Activated B cell treated with CpG ODN at 0.5 μM for 24 hours (primary cell): ENCODE measurements around the gene MRPL48. TPM values are rescaled to one million over a fixed set of nuclear protein-coding genes. Genes with fewer than 3 reads are reported as not detected.

Experiments
- ATAC-seq: fragments of 200-7000 bp; cut with Tn5 transposase; one replicate; pipeline ENCODE4 v1.10.0; 2021; ENCODE audit warnings: low read depth, mild to moderate bottlenecking, moderate library complexity
- CTCF ChIA-PET: fragments of 350-600 bp; sonication (Branson Sonifier 250); formaldehyde crosslinking; loops from one replicate; lab custom pipeline; 2021; ENCODE audit warnings: antibody characterized with exemption; lab: Charles Lee
- POLR2A ChIA-PET: fragments of 350-600 bp; sonication (Branson Sonifier 250); formaldehyde crosslinking; loops from one replicate; lab custom pipeline; 2021; ENCODE audit warnings: antibody characterized with exemption; lab: Charles Lee
- DNase-seq: peaks from one replicate; pipeline ENCODE4 v3.0.0; 2022
- H3K27ac Mint-ChIP-seq: one replicate; pipeline ENCODE4 v1.8.0; 2020; ENCODE audit warnings: mixed read lengths
- H3K27me3 Mint-ChIP-seq: one replicate; pipeline ENCODE4 v1.8.0; 2021; ENCODE audit warnings: mixed read lengths
- H3K36me3 Mint-ChIP-seq: one replicate; pipeline ENCODE4 v1.8.0; 2021; ENCODE audit warnings: low read depth, mixed read lengths
- H3K4me1 Mint-ChIP-seq: one replicate; pipeline ENCODE4 v1.8.0; 2021; ENCODE audit warnings: mixed read lengths
- H3K4me3 Mint-ChIP-seq: one replicate; pipeline ENCODE4 v1.8.0; 2020; ENCODE audit warnings: mild to moderate bottlenecking, mixed read lengths
- H3K9me3 Mint-ChIP-seq: one replicate; pipeline ENCODE4 v1.8.0; 2020; ENCODE audit warnings: mixed read lengths
- intact Hi-C: fragments of 100-400 bp; cut with micrococcal nuclease; formaldehyde crosslinking; loops from one replicate; pipeline ENCODE4 v1.15.1; 2024
- total RNA-seq: library from RNA; stranded (reverse); gene quantifications from 2 replicates; pipeline ENCODE4 v1.2.3, GENCODE V29; 2022
- TF ChIP-seq, protein P1 (sequence below): fragments of 200-600 bp; IDR thresholded peaks from one replicate; pipeline ENCODE4 v1.8.0; 2022; ENCODE audit warnings: antibody characterized with exemption, mild to moderate bottlenecking

The MRPL48 gene
- total RNA-seq, 1 donor from 2014 or later = 38.3 TPM

DNA sequence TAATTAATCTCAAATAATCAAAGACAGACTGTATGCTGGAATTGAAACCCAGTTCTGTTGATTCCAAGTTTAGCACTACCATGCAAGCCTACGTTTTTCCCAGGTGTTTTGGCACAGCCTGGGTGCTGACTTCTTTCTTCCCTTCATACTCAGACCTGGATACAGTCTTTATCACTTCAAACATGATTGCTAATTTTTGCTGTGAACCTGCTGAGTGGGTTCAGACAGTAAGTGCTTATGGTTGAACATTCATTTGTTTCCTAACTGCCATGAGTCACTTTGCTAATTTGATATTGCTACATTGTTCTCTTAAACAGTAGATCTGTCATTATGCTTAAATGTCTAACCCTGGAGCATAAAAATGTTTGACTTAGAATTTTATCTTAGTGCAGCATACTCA, 101.3 kb downstream of the MRPL48 start:
- intact Hi-C loops = no loop called here
- ATAC-seq = no peak
- no peaks in the 10 kb centered on the region for H3K27me3 Mint-ChIP-seq
- no peak for DNase-seq
- H3K9me3 Mint-ChIP-seq = no peaks in the 10 kb centered on the region
- H3K4me1 Mint-ChIP-seq = no peaks in the 10 kb centered on the region
- POLR2A ChIA-PET = no interaction called here
- H3K27ac Mint-ChIP-seq = no peak overlapping the region
- no peak overlapping the region for H3K4me3 Mint-ChIP-seq
- peaks cover 47% of the 10 kb centered on the region for H3K36me3 Mint-ChIP-seq
- TF ChIP-seq, protein P1, sequence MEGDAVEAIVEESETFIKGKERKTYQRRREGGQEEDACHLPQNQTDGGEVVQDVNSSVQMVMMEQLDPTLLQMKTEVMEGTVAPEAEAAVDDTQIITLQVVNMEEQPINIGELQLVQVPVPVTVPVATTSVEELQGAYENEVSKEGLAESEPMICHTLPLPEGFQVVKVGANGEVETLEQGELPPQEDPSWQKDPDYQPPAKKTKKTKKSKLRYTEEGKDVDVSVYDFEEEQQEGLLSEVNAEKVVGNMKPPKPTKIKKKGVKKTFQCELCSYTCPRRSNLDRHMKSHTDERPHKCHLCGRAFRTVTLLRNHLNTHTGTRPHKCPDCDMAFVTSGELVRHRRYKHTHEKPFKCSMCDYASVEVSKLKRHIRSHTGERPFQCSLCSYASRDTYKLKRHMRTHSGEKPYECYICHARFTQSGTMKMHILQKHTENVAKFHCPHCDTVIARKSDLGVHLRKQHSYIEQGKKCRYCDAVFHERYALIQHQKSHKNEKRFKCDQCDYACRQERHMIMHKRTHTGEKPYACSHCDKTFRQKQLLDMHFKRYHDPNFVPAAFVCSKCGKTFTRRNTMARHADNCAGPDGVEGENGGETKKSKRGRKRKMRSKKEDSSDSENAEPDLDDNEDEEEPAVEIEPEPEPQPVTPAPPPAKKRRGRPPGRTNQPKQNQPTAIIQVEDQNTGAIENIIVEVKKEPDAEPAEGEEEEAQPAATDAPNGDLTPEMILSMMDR = no peak
- CTCF ChIA-PET = no interaction called here

DNA sequence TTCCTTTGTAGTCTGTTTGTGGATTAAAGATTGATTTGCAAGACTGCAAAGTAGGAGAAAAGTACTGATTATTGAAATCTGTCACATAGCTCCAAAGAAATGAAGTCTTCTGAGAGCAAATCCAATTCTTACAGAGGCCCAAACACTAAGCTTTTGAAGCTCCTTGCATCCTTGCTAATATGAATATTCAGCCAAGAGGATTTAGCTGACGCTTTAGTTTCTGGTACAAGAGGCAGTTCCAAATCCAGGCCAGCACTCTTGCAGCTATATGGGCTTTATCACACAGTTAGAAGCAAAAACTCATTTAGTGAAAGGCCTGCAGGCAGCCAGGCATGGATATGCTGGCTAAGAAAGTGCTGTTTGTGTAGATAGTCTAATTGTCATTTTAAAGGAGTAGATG, 101.9 kb downstream of the MRPL48 start:
- H3K9me3 Mint-ChIP-seq = no peaks in the 10 kb centered on the region
- H3K36me3 Mint-ChIP-seq = peaks cover 47% of the 10 kb centered on the region
- ChIA-PET POLR2A (interaction anchor here (0.6 kb wide), 1 partner anchor 1167 kb away, joined by 3 read pairs; no protein-coding TSS in a partner anchor), CTCF (no interaction called here)
- no peak for DNase-seq
- H3K27ac Mint-ChIP-seq = no peak overlapping the region
- no peaks in the 10 kb centered on the region for H3K27me3 Mint-ChIP-seq
- TF ChIP-seq, protein P1 = no peak
- intact Hi-C loops = no loop called here
- H3K4me3 Mint-ChIP-seq = no peak overlapping the region
- ATAC-seq = no peak
- H3K4me1 Mint-ChIP-seq = no peaks in the 10 kb centered on the region

DNA sequence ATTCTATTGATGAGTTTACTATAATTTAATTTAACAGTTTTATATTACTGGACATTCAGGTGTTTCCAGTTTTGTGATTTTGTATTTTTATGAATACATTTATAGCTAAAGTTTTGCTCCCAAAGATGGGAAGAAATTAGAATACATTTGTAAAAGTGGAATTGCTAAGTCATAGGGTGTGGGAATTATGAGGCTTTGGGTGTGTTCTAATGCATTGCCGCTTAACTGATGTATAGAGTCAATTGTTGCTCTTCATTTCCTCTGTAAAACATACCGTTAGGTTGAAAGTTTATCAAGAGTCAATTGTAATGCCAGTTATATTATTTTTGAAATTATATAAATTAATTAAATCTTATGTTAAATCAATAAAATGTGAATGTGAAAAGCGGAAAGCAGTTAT, 105.4 kb downstream of the MRPL48 start:
- DNase-seq = no peak
- Mint-ChIP-seq H3K27me3 (no peaks in the 10 kb centered on the region), H3K36me3 (peaks cover 43% of the 10 kb centered on the region), H3K27ac (no peak overlapping the region), H3K4me1 (no peaks in the 10 kb centered on the region), H3K4me3 (no peak overlapping the region), H3K9me3 (no peaks in the 10 kb centered on the region)
- no peak for ATAC-seq
- ChIA-PET POLR2A (interaction anchor here (0.7 kb wide), 1 partner anchor 37 kb away, joined by 8 read pairs; no protein-coding TSS in a partner anchor), CTCF (no interaction called here)
- TF ChIP-seq, protein P1 = no peak
- intact Hi-C loops = no loop called here

- DNase-seq = no peak
- Mint-ChIP-seq H3K36me3 (peaks cover 40% of the 10 kb centered on the region), H3K4me1 (no peaks in the 10 kb centered on the region), H3K4me3 (no peak overlapping the region), H3K27me3 (no peaks in the 10 kb centered on the region), H3K27ac (no peak overlapping the region), H3K9me3 (no peaks in the 10 kb centered on the region)
- POLR2A ChIA-PET = interaction anchor here (0.6 kb wide), 1 partner anchor 9 kb away, joined by 8 read pairs; no protein-coding TSS in a partner anchor
- CTCF ChIA-PET = no interaction called here
- no peak for ATAC-seq
- intact Hi-C loops = no loop called here
- TF ChIP-seq, protein P1 = no peak
Measured at GRCh38 chr11:73894725-73895335, 107.2 kb downstream of the MRPL48 start.

DNA sequence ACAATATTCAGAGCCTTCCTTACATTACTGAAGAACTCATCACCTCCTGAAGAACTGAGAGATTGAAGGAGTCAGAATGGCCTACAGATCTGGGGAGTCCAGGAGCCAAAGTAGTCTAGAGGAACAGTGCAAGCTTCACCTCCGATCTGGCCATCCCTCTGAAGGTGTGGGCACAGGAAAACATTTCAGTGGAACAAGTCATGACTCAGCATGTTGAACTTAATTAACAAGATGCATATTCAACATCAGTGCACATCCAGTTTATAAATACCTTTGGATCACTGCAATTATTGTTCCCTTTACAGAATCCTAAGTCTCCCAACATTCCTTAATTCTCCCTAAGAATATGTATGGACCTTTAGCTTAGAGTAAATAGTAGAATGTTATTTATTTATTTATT, 114.6 kb downstream of the MRPL48 start:
- Mint-ChIP-seq H3K27ac (no peak overlapping the region), H3K4me3 (no peak overlapping the region), H3K9me3 (no peaks in the 10 kb centered on the region), H3K4me1 (no peaks in the 10 kb centered on the region), H3K36me3 (peaks cover 49% of the 10 kb centered on the region), H3K27me3 (no peaks in the 10 kb centered on the region)
- ChIA-PET CTCF (no interaction called here), POLR2A (no interaction called here)
- TF ChIP-seq, protein P1 = no peak
- DNase-seq = no peak
- no peak for ATAC-seq
- intact Hi-C loops = no loop called here
